GM23338 (cell line): ENCODE data around the gene NCBP3. TPM values are rescaled to one million over a fixed set of nuclear protein-coding genes. Genes with fewer than 3 reads are reported as not detected.

Experiments used
- ATAC-seq: fragments of 200-7000 bp; cut with Tn5 transposase; 3 replicates; pipeline ENCODE4 v1.9.1; 2020
- DNase-seq: peaks from one replicate; pipeline ENCODE4 v3.0.0-alpha.2; 2015; ENCODE audit warnings: low spot score
- H2AFZ ChIP-seq: fragments of 200-600 bp; sonication (generic); 2 replicates; pipeline ENCODE4 v1.8.0; 2016; ENCODE audit warnings: antibody characterized with exemption, mild to moderate bottlenecking, moderate library complexity
- H3F3A ChIP-seq: fragments of 200-600 bp; sonication (generic); replicated peaks from 2 replicates; pipeline ENCODE4 v1.8.0; 2017; ENCODE audit warnings: antibody characterized with exemption, mixed run types, low read depth
- H3K27ac ChIP-seq: fragments of 200-600 bp; sonication (generic); 2 replicates; pipeline ENCODE4 v1.6.1; 2016; ENCODE audit warnings: low read depth
- H3K27me3 ChIP-seq: fragments of 200-600 bp; sonication (generic); 2 replicates; pipeline ENCODE4 v1.8.0; 2016; ENCODE audit warnings: mild to moderate bottlenecking, mixed run types, moderate library complexity; ENCODE audit not compliant: insufficient read depth
- H3K36me3 ChIP-seq: fragments of 200-600 bp; sonication (generic); 2 replicates; pipeline ENCODE4 v1.8.0; 2016; ENCODE audit warnings: mild to moderate bottlenecking; ENCODE audit not compliant: insufficient read depth
- H3K4me1 ChIP-seq: fragments of 200-600 bp; sonication (generic); 2 replicates; pipeline ENCODE4 v1.8.0; 2016; ENCODE audit warnings: mild to moderate bottlenecking, moderate library complexity; ENCODE audit not compliant: insufficient read depth
- H3K4me2 ChIP-seq: fragments of 200-600 bp; sonication (generic); 2 replicates; pipeline ENCODE4 v1.7.1; 2017; ENCODE audit warnings: mixed run types
- H3K4me3 ChIP-seq: fragments of 200-600 bp; sonication (generic); 2 replicates; pipeline ENCODE4 v1.6.1; 2016; ENCODE audit warnings: mixed run types
- H3K79me2 ChIP-seq: fragments of 200-600 bp; sonication (generic); replicated peaks from 2 replicates; pipeline ENCODE4 v1.8.0; 2017; ENCODE audit warnings: mild to moderate bottlenecking; ENCODE audit not compliant: insufficient read depth
- H3K9me2 ChIP-seq: fragments of 200-600 bp; sonication (generic); 2 replicates; pipeline ENCODE4 v1.8.0; 2017; ENCODE audit not compliant: insufficient read depth
- H4K20me1 ChIP-seq: fragments of 200-600 bp; sonication (generic); replicated peaks from 2 replicates; pipeline ENCODE4 v1.8.0; 2017; ENCODE audit warnings: mild to moderate bottlenecking; ENCODE audit not compliant: insufficient read depth
- H3K27ac Mint-ChIP-seq: 2 replicates; pipeline ENCODE4 v1.8.0; 2020; ENCODE audit warnings: inconsistent platforms, mild to moderate bottlenecking, moderate library complexity, mixed read lengths
- H3K27me3 Mint-ChIP-seq: 3 replicates; pipeline ENCODE4 v1.8.0; 2022; ENCODE audit warnings: low read depth, mild to moderate bottlenecking, moderate library complexity, mixed read lengths, inconsistent platforms; ENCODE audit not compliant: insufficient read depth, poor library complexity
- H3K36me3 Mint-ChIP-seq: 3 replicates; pipeline ENCODE4 v1.8.0; 2021; ENCODE audit warnings: low read depth, mild to moderate bottlenecking, inconsistent platforms, moderate library complexity, mixed read lengths
- H3K4me1 Mint-ChIP-seq: 3 replicates; pipeline ENCODE4 v1.8.0; 2020; ENCODE audit warnings: mild to moderate bottlenecking, inconsistent platforms, mixed read lengths
- H3K4me3 Mint-ChIP-seq: 3 replicates; pipeline ENCODE4 v1.8.0; 2021; ENCODE audit warnings: moderate library complexity, mild to moderate bottlenecking, inconsistent platforms, mixed read lengths
- H3K9me3 Mint-ChIP-seq: 3 replicates; pipeline ENCODE4 v1.8.0; 2020; ENCODE audit warnings: moderate library complexity, mild to moderate bottlenecking, inconsistent platforms, mixed read lengths
- CREB1 ChIP-seq: fragments of 250-450 bp; sonication (Bioruptor Pico); IDR thresholded peaks from 2 replicates; pipeline ENCODE4 v1.5.0; 2020; ENCODE audit warnings: low read depth, mild to moderate bottlenecking, moderate library complexity
- ETS1 ChIP-seq: IDR thresholded peaks from 2 replicates; pipeline ENCODE4 v1.6.1; 2016; ENCODE audit warnings: antibody characterized with exemption
- EZH2 ChIP-seq: fragments of 200-600 bp; sonication (generic); IDR thresholded peaks from one replicate; pipeline ENCODE4 v1.8.0; 2017; ENCODE audit warnings: antibody characterized with exemption, mild to moderate bottlenecking, low read depth; ENCODE audit not compliant: unreplicated experiment
- EZH2phosphoT487 ChIP-seq: fragments of 200-600 bp; sonication (generic); IDR thresholded peaks from one replicate; pipeline ENCODE4 v1.8.1; 2018; ENCODE audit warnings: antibody characterized with exemption; ENCODE audit not compliant: unreplicated experiment
- JUNB ChIP-seq: IDR thresholded peaks from one replicate; pipeline ENCODE4 v1.6.1; 2016; ENCODE audit warnings: antibody characterized with exemption; ENCODE audit not compliant: unreplicated experiment
- NANOG ChIP-seq: IDR thresholded peaks from 2 replicates; pipeline ENCODE4 v1.6.1; 2016; ENCODE audit warnings: antibody characterized with exemption, borderline replicate concordance
- POLR2AphosphoS5 ChIP-seq: IDR thresholded peaks from 2 replicates; pipeline ENCODE4 v1.6.1; 2016; ENCODE audit warnings: antibody characterized with exemption, low read depth
- REST ChIP-seq: IDR thresholded peaks from one replicate; pipeline ENCODE4 v1.6.1; 2018; ENCODE audit warnings: antibody characterized with exemption; ENCODE audit not compliant: unreplicated experiment
- STAT1 ChIP-seq: IDR thresholded peaks from one replicate; pipeline ENCODE4 v1.6.1; 2016; ENCODE audit warnings: antibody characterized with exemption; ENCODE audit not compliant: unreplicated experiment
- ZNF114 ChIP-seq: fragments of 250-450 bp; sonication (Bioruptor Pico); IDR thresholded peaks from 2 replicates; pipeline ENCODE4 v1.5.0; 2020; ENCODE audit warnings: mild to moderate bottlenecking, moderate library complexity
- ZNF331 ChIP-seq: fragments of 250-450 bp; sonication (Bioruptor Pico); IDR thresholded peaks from 2 replicates; pipeline ENCODE4 v1.5.0; 2020; ENCODE audit warnings: low read depth, mild to moderate bottlenecking, moderate library complexity
- ZNF462 ChIP-seq: fragments of 250-450 bp; sonication (Bioruptor Pico); IDR thresholded peaks from 2 replicates; pipeline ENCODE4 v1.5.0; 2020; ENCODE audit warnings: mild to moderate bottlenecking, moderate library complexity
- polyA plus RNA-seq: library from polyadenylated mRNA; unstranded; fragments of >200 nt; fragmentation: Nextera tagmentation; extraction: Ambion mirVana; gene quantifications from 2 replicates; pipeline ENCODE4 v1.2.1, GENCODE V29; 2016
- total RNA-seq: library from RNA; depleted of rRNA; stranded (reverse); fragments of >200 nt; shearing (Covaris generic); gene quantifications from 2 replicates; pipeline ENCODE4 v1.2.3, GENCODE V29; 2014
- TF ChIP-seq, protein P1 (sequence below), 2 experiments: fragments of 200-600 bp in 1 of 2; sonication (generic) in 1 of 2; conservative IDR thresholded peaks; 2 replicates each; pipeline versions ENCODE4 v1.5.1 to v1.6.1; 2016 to 2017; ENCODE audit warnings: antibody characterized with exemption in 2 of 2, low read depth in 2 of 2, mild to moderate bottlenecking in 2 of 2, moderate library complexity in 1 of 2

The NCBP3 gene
- total and polyA plus RNA-seq, 2 experiments from 2014 or later, result 35.5 to 42.8 TPM

GRCh38 chr17:3812284-3812683 is 33.8 kb downstream of the NCBP3 start:
- no peak overlapping the region for H3K4me3 Mint-ChIP-seq
- Histone ChIP-seq H3K4me2 (no peak overlapping the region), H3K27ac (0 out of 2 replicates have a peak overlapping the region, but pooled peaks have one; percentile 32), H3F3A (no peaks in the 10 kb centered on the region), H4K20me1 (peaks cover 20% of the 10 kb centered on the region), H3K4me3 (no peak overlapping the region), H3K36me3 (peaks cover 50% of the 10 kb centered on the region), H3K9me2 (no peaks in the 10 kb centered on the region), H2AFZ (no peak overlapping the region), H3K4me1 (no peaks in the 10 kb centered on the region), H3K79me2 (no peaks in the 10 kb centered on the region; the same call in 1 of the 2 replicates), H3K27me3 (no peaks in the 10 kb centered on the region)
- H3K27ac Mint-ChIP-seq, result no peak overlapping the region
- no peak for ATAC-seq
- H3K27me3 Mint-ChIP-seq, result peaks cover 7% of the 10 kb centered on the region
- TF ChIP-seq ZNF331 (CRISPR knock-in tag) (no peak), ZNF114 (CRISPR knock-in tag) (no peak), REST (no peak), EZH2phosphoT487 (no peak), EZH2 (no peak), ETS1 (no peak), JUNB (no peak), ZNF462 (CRISPR knock-in tag) (no peak), STAT1 (no peak), POLR2AphosphoS5 (no peak), NANOG (no peak), CREB1 (CRISPR knock-in tag) (no peak)
- TF ChIP-seq, protein P1, sequence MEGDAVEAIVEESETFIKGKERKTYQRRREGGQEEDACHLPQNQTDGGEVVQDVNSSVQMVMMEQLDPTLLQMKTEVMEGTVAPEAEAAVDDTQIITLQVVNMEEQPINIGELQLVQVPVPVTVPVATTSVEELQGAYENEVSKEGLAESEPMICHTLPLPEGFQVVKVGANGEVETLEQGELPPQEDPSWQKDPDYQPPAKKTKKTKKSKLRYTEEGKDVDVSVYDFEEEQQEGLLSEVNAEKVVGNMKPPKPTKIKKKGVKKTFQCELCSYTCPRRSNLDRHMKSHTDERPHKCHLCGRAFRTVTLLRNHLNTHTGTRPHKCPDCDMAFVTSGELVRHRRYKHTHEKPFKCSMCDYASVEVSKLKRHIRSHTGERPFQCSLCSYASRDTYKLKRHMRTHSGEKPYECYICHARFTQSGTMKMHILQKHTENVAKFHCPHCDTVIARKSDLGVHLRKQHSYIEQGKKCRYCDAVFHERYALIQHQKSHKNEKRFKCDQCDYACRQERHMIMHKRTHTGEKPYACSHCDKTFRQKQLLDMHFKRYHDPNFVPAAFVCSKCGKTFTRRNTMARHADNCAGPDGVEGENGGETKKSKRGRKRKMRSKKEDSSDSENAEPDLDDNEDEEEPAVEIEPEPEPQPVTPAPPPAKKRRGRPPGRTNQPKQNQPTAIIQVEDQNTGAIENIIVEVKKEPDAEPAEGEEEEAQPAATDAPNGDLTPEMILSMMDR (conservative IDR thresholded peaks at IDR 0.05; ENCODE audit: low read depth in 2 of 2), result no peak
- no peaks in the 10 kb centered on the region for H3K9me3 Mint-ChIP-seq
- no peak for DNase-seq
- H3K36me3 Mint-ChIP-seq, result peaks cover 72% of the 10 kb centered on the region
- no peaks in the 10 kb centered on the region for H3K4me1 Mint-ChIP-seq
